HCT116 (cell line): ENCODE data around the gene TYMS.

ENCODE experiments used
- ATF3 ChIP-seq: IDR thresholded peaks from 2 replicates; pipeline ENCODE4 v1.6.1; 2012
- CTCF ChIP-seq, 3 experiments: fragments of 200-600 bp in 1 of 3; sonication (generic) in 1 of 3; IDR thresholded peaks in 2 of 3; conservative IDR thresholded peaks in 1 of 3; 2 replicates each; pipeline ENCODE4 v1.5.1; 2012 to 2017; ENCODE audit warnings: low read depth in 2 of 3, low read length in 2 of 3, antibody characterized with exemption in 1 of 3, borderline replicate concordance in 1 of 3, control low read depth in 1 of 3, mild to moderate bottlenecking in 1 of 3, mixed read lengths in 1 of 3, mixed run types in 1 of 3, moderate library complexity in 1 of 3; ENCODE audit not compliant: insufficient read depth in 1 of 3
- JUND ChIP-seq: IDR thresholded peaks from 2 replicates; pipeline ENCODE4 v1.6.1; 2012
- MAX ChIP-seq: IDR thresholded peaks from 2 replicates; pipeline ENCODE4 v1.6.1; 2012
- POLR2A ChIP-seq: IDR thresholded peaks from 2 replicates; pipeline ENCODE4 v1.7.0; 2011; ENCODE audit warnings: borderline replicate concordance; ENCODE audit not compliant: insufficient read depth, insufficient read length; ENCODE audit errors: extremely low read depth
- POLR2AphosphoS5 ChIP-seq: IDR thresholded peaks from 2 replicates; pipeline ENCODE4 v1.6.1; 2011; ENCODE audit warnings: mild to moderate bottlenecking, low read depth, low read length, moderate library complexity
- REST ChIP-seq: IDR thresholded peaks from 2 replicates; pipeline ENCODE4 v1.6.1; 2012; ENCODE audit warnings: low read depth
- SIN3A ChIP-seq: IDR thresholded peaks from 2 replicates; pipeline ENCODE4 v1.6.1; 2012; ENCODE audit warnings: low read depth
- SP1 ChIP-seq: IDR thresholded peaks from 2 replicates; pipeline ENCODE4 v1.6.1; 2012; ENCODE audit warnings: low read depth
- TCF7L2 ChIP-seq: IDR thresholded peaks from 2 replicates; pipeline ENCODE4 v1.7.0; 2011; ENCODE audit warnings: borderline replicate concordance, inconsistent platforms; ENCODE audit not compliant: insufficient read depth, insufficient read length; ENCODE audit errors: extremely low read depth
- ZNF274 ChIP-seq: fragments of 200-500 bp; sonication (Bioruptor generic); IDR thresholded peaks from 2 replicates; pipeline ENCODE4 v1.6.1; 2014; ENCODE audit warnings: mild to moderate bottlenecking, low read depth, low read length, inconsistent platforms

GRCh38 chr18:607930-608329 is 49.5 kb upstream of the TYMS start:
- TF ChIP-seq JUND (no peak), ZNF274 (no peak), CTCF (IDR thresholded peaks at IDR 0.05 in 2 of 3, conservative IDR thresholded peaks at IDR 0.05 in 1 of 3; ENCODE audit: borderline replicate concordance in 1 of 3, insufficient read depth in 1 of 3, low read depth in 2 of 3, low read length in 2 of 3) (no peak), REST (no peak), MAX (no peak), POLR2AphosphoS5 (no peak), POLR2A (no peak), TCF7L2 (no peak), SP1 (no peak), ATF3 (no peak), SIN3A (no peak)
